ENCODE data around the gene UPF1. TPM values are rescaled to one million over a fixed set of nuclear protein-coding genes. Genes with fewer than 3 reads are reported as not detected.

UPF1 gene
- polyA plus RNA-seq, 3 donors, result 2.6 to 43.7 (median 3.2) TPM

DNA sequence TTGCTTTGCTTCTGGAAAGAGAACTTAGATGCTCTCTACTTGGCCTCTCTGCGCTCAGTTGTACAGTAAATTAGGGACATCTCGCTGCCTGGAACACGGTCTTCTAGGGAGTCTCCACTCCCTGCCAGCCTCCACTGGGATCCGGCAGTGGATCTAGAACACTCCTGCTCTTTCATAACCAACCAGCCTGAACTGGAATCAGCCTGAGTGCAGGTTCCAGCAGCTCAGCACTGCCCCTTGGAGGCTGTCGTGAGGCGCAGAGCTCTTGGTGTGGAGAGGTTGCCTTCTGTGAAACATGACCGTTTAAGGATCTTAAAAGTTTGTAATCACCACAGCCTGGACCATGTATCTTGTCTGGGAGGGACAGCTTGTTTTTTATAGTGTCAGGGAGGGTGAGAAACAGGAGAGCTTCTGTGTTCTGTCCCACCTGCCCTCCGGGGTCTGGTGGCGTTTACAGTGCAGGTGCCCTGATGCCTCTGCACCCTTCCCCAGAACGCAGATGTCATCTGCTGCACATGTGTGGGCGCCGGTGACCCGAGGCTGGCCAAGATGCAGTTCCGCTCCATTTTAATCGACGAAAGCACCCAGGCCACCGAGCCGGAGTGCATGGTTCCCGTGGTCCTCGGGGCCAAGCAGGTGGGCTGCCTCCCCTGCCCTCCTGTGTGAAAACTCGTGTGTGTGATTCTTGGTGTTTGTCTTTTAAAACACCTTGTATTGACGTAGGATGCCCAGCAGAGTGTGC is 24.8 kb downstream of the UPF1 start:
- Histone ChIP-seq H3K4me2 (replicated peaks; ENCODE audit: extremely low read depth, low read length, poor library complexity, severe bottlenecking) (no peak overlapping the region), H3K9me3 (replicated peaks in 1 of 2; ENCODE audit: control insufficient read depth in 1 of 2, insufficient read depth in 1 of 2, low read length in 2 of 2) (no peaks in the 10 kb centered on the region), H3K4me1 (ENCODE audit: control insufficient read depth in 1 of 2, insufficient read depth in 2 of 2, low read length in 2 of 2) (peaks cover 4 to 8% of the 10 kb centered on the region in 2 donors), H3K27me3 (ENCODE audit: control insufficient read depth in 2 of 2, insufficient read depth in 2 of 2, low read length in 2 of 2) (no peaks in the 10 kb centered on the region), H3K4me3 (replicated peaks in 1 of 3; ENCODE audit: low read depth in 2 of 3, low read length in 3 of 3) (no peak overlapping the region), H3K79me2 (ENCODE audit: insufficient read depth, low read length) (peaks cover 23% of the 10 kb centered on the region), H3K36me3 (replicated peaks in 1 of 2; ENCODE audit: control insufficient read depth in 1 of 2, insufficient read depth in 2 of 2, low read length in 2 of 2) (peaks cover 98 to 100% of the 10 kb centered on the region in 2 donors), H3K9ac (ENCODE audit: insufficient read depth, low read length, poor library complexity, severe bottlenecking) (no peak overlapping the region), H2AFZ (ENCODE audit: insufficient read depth, low read depth, low read length, poor library complexity, severe bottlenecking) (no peak overlapping the region), H4K20me1 (ENCODE audit: insufficient read depth, low read length) (peaks cover 98% of the 10 kb centered on the region), H3K27ac (ENCODE audit: low read depth in 1 of 2, low read length in 2 of 2) (no peak overlapping the region)
- Mint-ChIP-seq H3K27ac (peak overlapping the region in 1 of 7 donors; percentile 35), H3K36me3 (peaks cover 89 to 99% of the 10 kb centered on the region in 2 donors), H3K4me3 (no peak overlapping the region), H3K27me3 (ENCODE audit: low read depth in 3 of 3) (peaks cover 0 to 1% (median 0%) of the 10 kb centered on the region in 3 donors), H3K9me3 (no peaks in the 10 kb centered on the region), H3K4me1 (peaks cover 6% of the 10 kb centered on the region)
- TF ChIP-seq, protein P1, sequence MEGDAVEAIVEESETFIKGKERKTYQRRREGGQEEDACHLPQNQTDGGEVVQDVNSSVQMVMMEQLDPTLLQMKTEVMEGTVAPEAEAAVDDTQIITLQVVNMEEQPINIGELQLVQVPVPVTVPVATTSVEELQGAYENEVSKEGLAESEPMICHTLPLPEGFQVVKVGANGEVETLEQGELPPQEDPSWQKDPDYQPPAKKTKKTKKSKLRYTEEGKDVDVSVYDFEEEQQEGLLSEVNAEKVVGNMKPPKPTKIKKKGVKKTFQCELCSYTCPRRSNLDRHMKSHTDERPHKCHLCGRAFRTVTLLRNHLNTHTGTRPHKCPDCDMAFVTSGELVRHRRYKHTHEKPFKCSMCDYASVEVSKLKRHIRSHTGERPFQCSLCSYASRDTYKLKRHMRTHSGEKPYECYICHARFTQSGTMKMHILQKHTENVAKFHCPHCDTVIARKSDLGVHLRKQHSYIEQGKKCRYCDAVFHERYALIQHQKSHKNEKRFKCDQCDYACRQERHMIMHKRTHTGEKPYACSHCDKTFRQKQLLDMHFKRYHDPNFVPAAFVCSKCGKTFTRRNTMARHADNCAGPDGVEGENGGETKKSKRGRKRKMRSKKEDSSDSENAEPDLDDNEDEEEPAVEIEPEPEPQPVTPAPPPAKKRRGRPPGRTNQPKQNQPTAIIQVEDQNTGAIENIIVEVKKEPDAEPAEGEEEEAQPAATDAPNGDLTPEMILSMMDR (IDR thresholded peaks at IDR 0.05), result no peak
- DNase-seq, result no peak
- WGBS (ENCODE audit: insufficient coverage), result 98% methylated on average over 15 of the region's 22 CpGs
- intact Hi-C loops (cut with micrococcal nuclease), result no loop called here

DNA sequence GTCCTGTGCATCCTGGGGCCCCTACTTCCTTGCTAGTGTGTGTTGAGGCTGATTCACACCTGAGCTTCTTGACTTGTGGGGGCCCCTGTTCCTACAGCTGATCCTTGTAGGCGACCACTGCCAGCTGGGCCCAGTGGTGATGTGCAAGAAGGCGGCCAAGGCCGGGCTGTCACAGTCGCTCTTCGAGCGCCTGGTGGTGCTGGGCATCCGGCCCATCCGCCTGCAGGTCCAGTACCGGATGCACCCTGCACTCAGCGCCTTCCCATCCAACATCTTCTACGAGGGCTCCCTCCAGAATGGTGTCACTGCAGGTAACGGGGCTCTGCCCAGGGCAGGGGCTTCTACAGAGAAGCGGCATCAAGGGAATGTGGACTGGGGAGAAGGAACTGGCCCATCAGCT is 25.5 kb downstream of the UPF1 start:
- Histone ChIP-seq H3K9me3 (replicated peaks in 1 of 2; ENCODE audit: control insufficient read depth in 1 of 2, insufficient read depth in 1 of 2, low read length in 2 of 2) (no peaks in the 10 kb centered on the region), H4K20me1 (ENCODE audit: insufficient read depth, low read length) (peaks cover 98% of the 10 kb centered on the region), H3K27me3 (ENCODE audit: control insufficient read depth in 2 of 2, insufficient read depth in 2 of 2, low read length in 2 of 2) (no peaks in the 10 kb centered on the region), H3K27ac (ENCODE audit: low read depth in 1 of 2, low read length in 2 of 2) (no peak overlapping the region), H3K9ac (ENCODE audit: insufficient read depth, low read length, poor library complexity, severe bottlenecking) (no peak overlapping the region), H3K4me3 (replicated peaks in 1 of 3; ENCODE audit: low read depth in 2 of 3, low read length in 3 of 3) (no peak overlapping the region), H3K4me2 (replicated peaks; ENCODE audit: extremely low read depth, low read length, poor library complexity, severe bottlenecking) (no peak overlapping the region), H3K4me1 (ENCODE audit: control insufficient read depth in 1 of 2, insufficient read depth in 2 of 2, low read length in 2 of 2) (peaks cover 4 to 8% of the 10 kb centered on the region in 2 donors), H3K36me3 (replicated peaks in 1 of 2; ENCODE audit: control insufficient read depth in 1 of 2, insufficient read depth in 2 of 2, low read length in 2 of 2) (peaks cover 98 to 100% of the 10 kb centered on the region in 2 donors), H2AFZ (ENCODE audit: insufficient read depth, low read depth, low read length, poor library complexity, severe bottlenecking) (no peak overlapping the region), H3K79me2 (ENCODE audit: insufficient read depth, low read length) (peaks cover 17% of the 10 kb centered on the region)
- Mint-ChIP-seq H3K9me3 (no peaks in the 10 kb centered on the region), H3K4me3 (no peak overlapping the region), H3K27me3 (ENCODE audit: low read depth in 3 of 3) (peaks cover 0 to 1% (median 0%) of the 10 kb centered on the region in 3 donors), H3K36me3 (peaks cover 91 to 99% of the 10 kb centered on the region in 2 donors), H3K27ac (peak overlapping the region in 1 of 7 donors; percentile 66), H3K4me1 (peaks cover 6% of the 10 kb centered on the region)
- 97% methylated on average over 10 of the region's 13 CpGs for WGBS (ENCODE audit: insufficient coverage)
- no peak for DNase-seq
- intact Hi-C loops (cut with micrococcal nuclease), result no loop called here
- TF ChIP-seq, protein P1 (IDR thresholded peaks at IDR 0.05), result no peak

Data from CD14-positive monocyte (primary cell).